Progenitor cell of endocrine pancreas (in vitro differentiated cells): ENCODE data around the gene CTDSP2. TPM values are rescaled to one million over a fixed set of nuclear protein-coding genes. Genes with fewer than 3 reads are reported as not detected.
"Not testable (repeated sequence)": the region's sequence is repeated elsewhere in the genome, so short reads cannot be mapped to it uniquely, and the experiment has no call there.

Experiments used
- DNase-seq: peaks from one replicate; pipeline ENCODE4 v3.0.0; 2021; ENCODE audit warnings: low spot score; ENCODE audit not compliant: unreplicated experiment
- H3K27ac Mint-ChIP-seq: 2 replicates; pipeline ENCODE4 v1.8.0; 2021; ENCODE audit warnings: mild to moderate bottlenecking, moderate library complexity, mixed read lengths
- H3K27me3 Mint-ChIP-seq: 2 replicates; pipeline ENCODE4 v1.8.0; 2021; ENCODE audit warnings: mixed read lengths
- H3K36me3 Mint-ChIP-seq: 2 replicates; pipeline ENCODE4 v1.8.0; 2022; ENCODE audit warnings: mixed read lengths; ENCODE audit not compliant: insufficient read depth
- H3K4me1 Mint-ChIP-seq: 2 replicates; pipeline ENCODE4 v1.8.0; 2021; ENCODE audit warnings: low read depth, mixed read lengths
- H3K4me3 Mint-ChIP-seq: 2 replicates; pipeline ENCODE4 v1.8.0; 2021; ENCODE audit warnings: low read depth, mild to moderate bottlenecking, moderate library complexity, mixed read lengths
- H3K9me3 Mint-ChIP-seq: 2 replicates; pipeline ENCODE4 v1.8.0; 2021; ENCODE audit warnings: low read depth, mixed read lengths
- CTCF ChIP-seq: fragments of 200-600 bp; sonication (generic); IDR thresholded peaks from one replicate; pipeline ENCODE4 v1.5.0; 2021; ENCODE audit warnings: antibody characterized with exemption, mild to moderate bottlenecking; ENCODE audit not compliant: unreplicated experiment
- total RNA-seq: library from RNA; stranded (reverse); gene quantifications from 2 replicates; pipeline ENCODE4 v1.2.1, GENCODE V29; 2021

Gene CTDSP2
- total RNA-seq, 1 donor from 2014 or later, result 145 TPM

DNA sequence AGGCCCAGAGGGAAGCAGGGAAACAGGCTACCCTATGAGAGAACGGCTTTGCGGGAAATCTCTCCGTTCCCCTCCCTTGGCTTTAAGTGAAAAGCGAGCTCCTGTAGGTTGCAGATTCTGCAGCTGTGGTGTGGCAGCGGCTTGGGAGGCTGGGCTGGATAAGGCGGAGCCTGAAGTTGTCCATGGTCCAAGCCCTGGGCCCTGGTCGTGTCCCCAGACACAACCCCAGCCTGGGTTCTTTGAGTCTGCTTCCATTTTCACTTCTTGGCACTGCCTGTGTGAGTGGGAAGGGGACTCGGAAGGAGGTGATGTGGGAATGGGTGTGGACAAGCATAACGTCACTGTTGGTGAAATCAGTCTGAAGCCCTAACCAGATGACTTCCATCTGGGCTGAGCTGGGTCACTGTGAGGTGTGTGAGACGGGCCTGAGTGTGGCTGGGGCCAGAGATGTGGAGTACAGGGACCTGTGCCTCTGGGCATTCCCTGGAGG lies 43.0 kb upstream of the CTDSP2 start:
- Mint-ChIP-seq H3K4me3 (no peak overlapping the region), H3K27me3 (peaks cover 36% of the 10 kb centered on the region)

DNA sequence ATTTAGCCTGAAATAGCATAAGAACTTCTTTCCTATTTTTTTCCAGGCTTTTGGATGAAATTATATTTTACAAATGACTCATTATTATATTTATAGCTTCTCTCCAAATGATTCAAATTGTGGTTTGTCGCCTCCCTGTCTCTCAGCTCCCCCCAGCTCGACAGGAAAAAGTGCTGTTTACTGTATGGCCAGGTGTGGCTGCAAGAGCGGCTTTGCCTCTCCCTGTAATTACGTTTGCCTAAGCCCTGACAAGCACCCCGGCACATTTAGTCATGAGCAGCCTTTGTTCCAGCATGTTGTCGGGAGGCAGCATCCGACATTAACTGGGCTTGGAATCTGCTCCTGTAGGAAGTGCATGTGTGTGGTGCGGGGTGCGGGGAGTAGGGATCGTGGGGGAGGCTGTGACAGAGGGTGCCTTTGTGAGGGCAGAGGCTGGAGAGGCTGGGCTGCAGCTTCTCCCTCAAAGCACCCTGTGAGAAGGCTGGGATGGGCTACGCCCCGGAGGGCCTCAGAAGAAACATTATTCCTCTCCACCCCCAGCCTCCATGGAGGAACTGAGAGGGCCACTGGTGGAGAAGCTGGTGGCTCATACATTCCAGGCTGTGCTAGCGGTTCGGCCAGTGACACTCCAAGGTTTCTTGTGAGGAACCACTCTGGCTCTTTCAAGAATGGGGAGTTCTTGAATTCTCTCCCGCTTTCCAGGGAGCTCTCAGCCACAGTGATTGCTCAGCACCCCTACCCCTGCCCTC lies 42.1 kb upstream of the CTDSP2 start:
- no peak for DNase-seq
- H3K9me3 Mint-ChIP-seq, result peaks cover 3% of the 10 kb centered on the region

More for the DNA sequence above, 43.0 kb upstream of the CTDSP2 start:
- DNase-seq, result no peak
- peaks cover 15% of the 10 kb centered on the region for H3K4me1 Mint-ChIP-seq
- H3K27ac Mint-ChIP-seq, result peak overlapping the region; percentile 4
- TF ChIP-seq CTCF, result no peak
- H3K9me3 Mint-ChIP-seq, result no peaks in the 10 kb centered on the region
- H3K36me3 Mint-ChIP-seq, result no peaks in the 10 kb centered on the region

GRCh38 chr12:57887631-57888408 lies 41.3 kb upstream of the CTDSP2 start:
- Mint-ChIP-seq H3K27me3 (peaks cover 28% of the 10 kb centered on the region), H3K9me3 (peaks cover 8% of the 10 kb centered on the region), H3K4me1 (peaks cover 12% of the 10 kb centered on the region), H3K27ac (no peak overlapping the region), H3K4me3 (no peak overlapping the region), H3K36me3 (no peaks in the 10 kb centered on the region)
- TF ChIP-seq CTCF, result no peak
- DNase-seq, result no peak

More for the DNA sequence above, 42.1 kb upstream of the CTDSP2 start:
- Mint-ChIP-seq H3K4me3 (no peak overlapping the region), H3K4me1 (peaks cover 13% of the 10 kb centered on the region), H3K36me3 (no peaks in the 10 kb centered on the region), H3K27me3 (peaks cover 28% of the 10 kb centered on the region), H3K27ac (no peak overlapping the region)
- no peak for TF ChIP-seq CTCF

- peaks cover 23% of the 10 kb centered on the region for H3K27me3 Mint-ChIP-seq
- not testable (repeated sequence) for DNase-seq, H3K36me3 Mint-ChIP-seq, H3K4me3 Mint-ChIP-seq, H3K9me3 Mint-ChIP-seq, H3K4me1 Mint-ChIP-seq, H3K27ac Mint-ChIP-seq
Measured at GRCh38 chr12:57886964-57887363, 40.4 kb upstream of the CTDSP2 start.

DNA sequence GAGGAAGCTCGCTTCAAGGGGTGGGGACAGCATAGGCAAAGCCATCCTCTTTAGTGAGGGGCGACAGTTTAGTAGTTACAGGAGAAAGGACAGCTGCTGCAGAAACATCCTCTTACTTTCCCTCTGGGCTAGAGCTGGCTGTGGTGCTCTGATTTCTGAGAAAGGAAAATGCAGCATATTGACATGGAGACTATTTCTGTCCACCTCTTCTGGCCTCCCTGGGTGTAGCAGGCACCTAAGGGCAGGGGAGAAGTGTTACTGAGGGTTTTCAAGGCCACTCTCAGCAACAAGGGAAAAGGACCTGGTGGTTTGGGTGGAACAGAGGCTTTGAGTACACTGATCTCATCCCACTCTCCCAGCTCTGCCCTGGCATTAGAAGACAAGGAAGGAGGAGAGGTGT lies 40.0 kb upstream of the CTDSP2 start:
- no peak overlapping the region for H3K4me3 Mint-ChIP-seq
- no peak for DNase-seq
- TF ChIP-seq CTCF, result no peak
- H3K36me3 Mint-ChIP-seq, result no peaks in the 10 kb centered on the region
- peaks cover 19% of the 10 kb centered on the region for H3K27me3 Mint-ChIP-seq
- H3K4me1 Mint-ChIP-seq, result peaks cover 7% of the 10 kb centered on the region
- H3K9me3 Mint-ChIP-seq, result peaks cover 8% of the 10 kb centered on the region
- H3K27ac Mint-ChIP-seq, result no peak overlapping the region
